ENCODE measurements around the gene RAB8A.
"Not testable (repeated sequence)": the region's sequence is repeated elsewhere in the genome, so short reads cannot be mapped to it uniquely, and the experiment has no call there.

The RAB8A gene

GRCh38 chr19:16112778-16113177 is 1.1 kb downstream of the RAB8A start:
- no peak for DNase-seq (ENCODE audit: low spot score)

- peak; percentile 29 for DNase-seq (ENCODE audit: low spot score)
These were observed 2.0 kb downstream of the RAB8A start for GRCh38 chr19:16113727-16114126.

- no peak for DNase-seq (ENCODE audit: low spot score)
These were observed 3.8 kb downstream of the RAB8A start for GRCh38 chr19:16115301-16116039.

DNA sequence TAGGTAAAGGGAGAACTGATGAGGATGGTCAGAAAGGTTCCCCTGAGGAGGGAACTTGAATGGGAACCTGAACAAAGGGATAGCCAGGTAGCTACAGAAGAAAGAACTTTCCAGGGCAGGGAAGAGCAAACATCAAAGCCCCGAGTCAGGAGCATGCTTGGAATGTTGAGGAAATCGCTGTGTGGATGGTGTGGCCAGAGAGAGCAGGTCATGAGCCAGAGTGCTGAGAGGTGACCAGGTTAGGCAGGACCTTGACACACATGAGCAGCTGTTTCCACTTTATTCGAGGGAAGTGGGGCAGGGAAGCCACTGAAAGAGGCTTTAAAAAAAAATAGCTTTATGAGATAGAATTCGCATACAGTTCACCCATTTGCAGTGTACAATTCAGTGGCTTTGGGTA is 4.4 kb downstream of the RAB8A start:
- no peak for DNase-seq (ENCODE audit: low spot score)

GRCh38 chr19:16117594-16118033 is 5.9 kb downstream of the RAB8A start:
- DNase-seq (ENCODE audit: low spot score), result no peak

GRCh38 chr19:16118489-16119033 is 6.9 kb downstream of the RAB8A start:
- DNase-seq (ENCODE audit: low spot score), result no peak

GRCh38 chr19:16119075-16119857 is 7.6 kb downstream of the RAB8A start:
- not testable (repeated sequence) for DNase-seq (ENCODE audit: low spot score)

GRCh38 chr19:16121141-16121540 is 9.5 kb downstream of the RAB8A start:
- no peak for DNase-seq (ENCODE audit: low spot score)

DNA sequence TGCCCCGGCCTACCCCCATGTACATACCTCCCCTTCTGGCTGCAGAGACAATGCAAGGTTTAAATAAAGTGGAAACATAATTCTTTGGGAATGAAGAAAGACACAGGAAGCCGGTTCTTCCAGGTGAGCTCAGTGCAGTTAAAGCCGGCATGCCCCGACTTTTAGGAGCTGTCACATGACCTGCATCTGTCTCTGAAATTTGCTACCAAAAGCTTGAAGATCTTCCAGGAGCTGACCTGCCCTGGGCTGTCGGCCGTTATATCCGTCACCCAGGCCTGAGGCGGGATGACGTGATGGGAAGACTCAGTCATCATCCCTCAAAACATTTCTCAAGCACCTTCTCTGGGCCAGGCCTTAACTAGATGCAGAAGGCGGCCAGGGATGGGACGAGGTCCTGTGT is 10.3 kb downstream of the RAB8A start:
- DNase-seq (ENCODE audit: low spot score), result no peak

DNA sequence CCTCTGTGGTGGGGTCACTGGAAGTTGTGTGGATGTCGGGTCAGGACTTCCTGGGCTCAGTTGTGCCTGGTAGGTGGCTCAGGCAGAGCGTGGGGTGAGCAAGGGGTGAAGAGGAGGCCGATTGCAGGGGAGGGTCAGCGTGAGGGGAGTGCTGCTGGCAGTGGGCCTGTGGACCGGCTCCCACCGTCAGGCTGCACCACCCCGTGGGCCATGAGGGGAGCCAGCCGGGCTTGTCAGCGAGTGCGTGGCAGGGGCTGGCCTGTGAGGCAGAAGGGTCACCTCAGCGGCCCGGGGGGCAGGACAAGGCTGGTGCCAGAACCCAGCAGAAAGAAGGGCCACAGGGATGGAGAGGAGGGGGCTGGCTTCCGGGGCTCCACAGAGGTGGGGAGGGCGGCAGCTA is 13.3 kb downstream of the RAB8A start:
- DNase-seq (ENCODE audit: low spot score), result no peak

DNA sequence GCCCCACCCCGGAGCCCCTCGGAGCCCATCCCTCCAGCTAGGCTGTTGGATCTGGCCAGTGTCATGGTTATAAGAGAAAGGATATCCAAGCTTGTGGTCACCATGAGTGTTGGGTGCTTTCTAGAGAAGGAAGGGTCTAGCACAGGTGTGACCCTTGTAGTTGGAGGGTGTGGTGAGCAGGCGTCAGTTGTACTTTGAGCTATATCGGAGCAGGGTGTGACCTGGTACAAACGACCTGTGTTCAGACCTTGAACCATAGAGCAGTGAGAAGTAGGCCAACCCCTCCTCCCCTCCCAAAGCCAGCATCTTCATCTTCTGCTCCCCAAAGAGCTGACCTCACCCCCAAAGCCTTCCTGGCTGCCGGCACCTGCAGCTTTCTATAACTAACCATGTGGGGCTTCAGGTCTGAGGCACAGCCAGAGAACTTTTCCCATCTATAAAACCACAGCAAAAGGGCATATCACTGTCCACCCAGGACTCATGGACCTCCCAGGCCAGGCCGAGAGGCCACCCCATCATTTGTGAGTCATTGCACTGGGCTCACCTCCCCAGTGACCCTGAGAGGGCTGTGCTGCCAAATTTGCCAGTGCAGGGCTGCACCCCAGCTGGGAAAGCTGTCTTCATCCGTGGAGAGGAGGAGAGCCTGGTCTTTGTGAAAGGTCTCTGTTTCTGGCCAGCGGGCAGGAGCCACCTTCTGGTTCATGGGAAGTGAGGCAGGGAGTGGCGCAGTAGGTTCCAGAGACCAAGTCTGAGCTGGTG is 14.2 kb downstream of the RAB8A start:
- DNase-seq (ENCODE audit: low spot score), result no peak

DNA sequence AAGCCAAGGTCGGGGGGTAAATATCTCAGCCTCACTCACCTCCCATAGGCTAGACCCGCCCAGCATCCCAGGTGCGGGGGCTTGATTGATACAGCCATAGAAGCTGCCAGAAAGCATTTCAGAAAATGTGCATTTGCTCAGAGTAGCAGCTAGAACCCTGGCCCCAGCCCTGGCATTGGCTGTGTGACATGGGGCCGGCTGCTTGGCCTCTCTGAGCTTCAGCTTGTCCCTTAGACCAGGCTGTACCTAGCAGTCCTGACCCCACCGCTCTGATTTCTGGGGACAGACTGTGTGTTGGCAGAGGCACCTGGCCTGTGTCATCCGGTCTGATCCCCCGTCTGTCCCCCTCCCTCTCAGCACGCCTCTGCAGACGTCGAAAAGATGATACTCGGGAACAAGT is 15.4 kb downstream of the RAB8A start:
- DNase-seq (ENCODE audit: low spot score), result no peak

DNA sequence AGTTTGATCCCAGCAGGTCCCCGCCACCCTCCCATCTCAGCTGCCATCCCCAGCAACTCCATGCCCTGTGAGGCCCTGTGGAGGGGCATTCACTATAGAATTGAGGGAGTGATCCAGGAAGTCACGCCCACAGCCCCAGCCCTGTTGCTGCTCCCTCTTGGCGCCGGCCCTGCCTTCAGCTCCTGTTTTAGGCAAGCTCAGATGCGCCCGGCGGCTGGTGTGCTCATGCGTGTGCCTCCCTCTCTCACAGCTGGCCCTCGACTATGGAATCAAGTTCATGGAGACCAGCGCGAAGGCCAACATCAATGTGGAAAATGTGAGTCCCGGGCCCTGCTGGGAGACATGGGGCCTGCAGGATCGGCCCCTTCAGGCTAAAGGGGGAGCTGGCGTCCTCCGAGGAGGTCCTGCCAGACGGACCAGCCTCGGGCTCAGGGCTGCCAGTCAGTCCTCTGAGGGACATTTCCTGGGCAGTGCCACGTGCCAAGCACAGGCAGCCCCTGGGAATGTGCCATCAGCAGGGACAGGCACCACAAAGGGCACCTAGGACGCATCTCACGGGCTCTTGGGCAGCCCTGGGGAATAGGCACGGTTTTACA is 16.2 kb downstream of the RAB8A start:
- DNase-seq (ENCODE audit: low spot score), result no peak

DNA sequence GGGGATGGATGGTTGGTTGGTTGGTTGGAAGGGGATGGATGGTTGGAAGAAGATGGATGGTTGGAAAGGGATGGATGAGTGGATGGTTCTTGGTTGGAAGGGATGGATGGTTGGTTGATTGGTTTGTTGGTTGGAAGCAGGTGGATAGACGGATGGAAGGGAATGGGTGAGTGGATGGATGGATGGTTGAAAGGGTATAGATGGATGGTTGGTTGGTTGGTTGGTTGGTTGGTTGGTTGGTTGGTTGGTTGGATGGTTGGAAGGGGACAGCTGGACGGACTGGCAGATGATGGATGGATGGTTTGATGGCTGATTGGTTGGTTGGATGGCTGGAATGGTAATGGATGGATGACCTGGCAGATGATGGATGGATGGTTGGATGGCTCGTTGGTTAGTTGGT is 20.0 kb downstream of the RAB8A start:
- DNase-seq (ENCODE audit: low spot score), result no peak

DNA sequence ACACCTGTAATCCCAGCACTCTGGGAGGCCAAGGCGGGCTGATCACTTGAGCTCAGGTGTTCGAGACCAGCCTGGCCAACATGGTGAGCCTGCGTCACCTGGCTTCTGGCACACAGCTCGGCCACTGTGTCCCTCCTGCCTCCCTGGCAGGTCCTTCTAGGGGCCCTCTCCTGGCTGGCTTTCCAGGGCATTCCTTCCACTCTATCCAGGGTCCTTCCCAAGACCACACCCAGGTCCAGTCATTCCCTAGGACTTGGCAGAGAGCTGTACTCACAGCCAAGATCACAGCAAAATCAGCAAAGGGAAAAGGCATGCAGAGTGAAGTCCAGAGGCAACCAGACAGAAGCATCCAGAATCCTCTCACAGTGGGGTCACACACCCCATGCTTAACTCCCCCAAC is 22.1 kb downstream of the RAB8A start:
- DNase-seq (ENCODE audit: low spot score), result no peak

DNA sequence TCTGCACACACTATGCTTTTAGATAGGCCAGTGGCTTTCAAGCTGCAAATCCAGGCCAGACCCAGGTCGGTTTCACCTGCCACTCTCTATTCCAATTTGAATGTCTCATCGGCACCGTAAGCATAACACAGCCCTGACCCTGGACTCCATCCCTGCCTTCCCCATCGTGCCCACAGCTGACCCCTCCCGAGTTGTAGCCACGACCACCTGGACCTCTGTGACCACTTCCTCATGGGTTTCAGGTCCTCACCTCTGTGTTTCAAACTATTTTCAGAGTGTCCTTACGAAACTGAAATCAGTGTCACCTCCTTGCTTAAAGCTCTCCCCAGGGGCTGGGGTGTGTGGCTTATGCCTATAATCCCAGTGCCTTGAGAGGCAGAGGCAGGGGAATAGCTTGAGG is 22.8 kb downstream of the RAB8A start:
- DNase-seq (ENCODE audit: low spot score), result no peak

GRCh38 chr19:16135430-16136127 is 23.9 kb downstream of the RAB8A start:
- no peak for DNase-seq (ENCODE audit: low spot score)

GRCh38 chr19:16136185-16136999 is 24.7 kb downstream of the RAB8A start:
- no peak for DNase-seq (ENCODE audit: low spot score)

GRCh38 chr19:16139752-16140151 is 28.1 kb downstream of the RAB8A start:
- no peak for DNase-seq (ENCODE audit: low spot score)

- DNase-seq (ENCODE audit: low spot score), result no peak
These were observed 29.4 kb downstream of the RAB8A start for GRCh38 chr19:16141043-16141442.

Data from RKO (cell line).